GM23248 (cell line): ENCODE results near the gene SGCE.

Experiments used
- EZH2 ChIP-seq: fragments of 200-600 bp; sonication (generic); IDR thresholded peaks from 2 replicates; pipeline ENCODE4 v1.6.1; 2018; ENCODE audit warnings: antibody characterized with exemption, mild to moderate bottlenecking; ENCODE audit not compliant: insufficient read depth, poor library complexity, severe bottlenecking
- EZH2phosphoT487 ChIP-seq: fragments of 200-600 bp; sonication (generic); IDR thresholded peaks from 2 replicates; pipeline ENCODE4 v1.6.1; 2018; ENCODE audit warnings: antibody characterized with exemption, moderate library complexity, mild to moderate bottlenecking, low read depth; ENCODE audit not compliant: insufficient read depth

- TF ChIP-seq EZH2 (no peak), EZH2phosphoT487 (no peak)
Observed at GRCh38 chr7:94657771-94658693, 2.1 kb upstream of the SGCE start.
